AG04449 (cell line): Measurements from ENCODE around the gene ALPK1.

Source experiments
- CTCF ChIA-PET: fragments of 350-600 bp; formaldehyde crosslinking; extraction: SDS; loops from one replicate; lab custom pipeline; 2021; ENCODE audit warnings: antibody characterized with exemption; lab: Yijun Ruan, JAX
- POLR2A ChIA-PET: fragments of 400-600, 350-600 bp; formaldehyde crosslinking; extraction: SDS; loops from one replicate; lab custom pipeline; 2020; ENCODE audit warnings: antibody characterized with exemption, inconsistent platforms; lab: Yijun Ruan, JAX
- DNase-seq: peaks from one replicate; pipeline ENCODE4 v3.0.0-alpha.2; 2010; ENCODE audit warnings: low read depth, low spot score
- H3K4me3 ChIP-seq: 2 replicates; pipeline ENCODE4 v1.5.1; 2011; ENCODE audit warnings: low read depth, mild to moderate bottlenecking, control low read depth, low read length
- TF ChIP-seq, protein P1 (sequence below): IDR thresholded peaks from one replicate; pipeline ENCODE4 v1.5.1; 2011; ENCODE audit warnings: mild to moderate bottlenecking, moderate library complexity, low read length, control low read depth, inconsistent platforms; ENCODE audit not compliant: insufficient read depth; ENCODE audit errors: missing control alignments

Gene ALPK1

DNA sequence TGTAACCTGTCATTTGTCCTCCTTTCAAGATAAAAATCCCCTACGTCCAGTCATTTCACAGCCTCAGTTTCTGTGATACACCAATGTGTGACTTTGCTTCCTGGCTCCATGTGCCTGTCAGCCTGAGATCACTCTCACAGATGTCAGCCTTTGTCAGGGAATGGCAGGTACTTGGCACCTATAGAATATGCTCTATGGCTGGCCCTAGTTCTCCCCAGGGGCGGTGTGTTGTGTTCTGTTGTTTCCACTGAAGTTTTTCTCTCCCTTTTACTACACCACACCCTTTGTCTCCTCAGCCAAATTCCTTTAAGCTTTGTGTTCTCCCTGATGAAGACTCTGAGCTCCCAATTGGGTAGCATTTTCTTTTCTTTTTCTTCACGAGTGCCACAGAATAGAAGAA is 81.7 kb downstream of the ALPK1 start:
- POLR2A ChIA-PET, result no interaction called here
- CTCF ChIA-PET, result no interaction called here
- no peak for DNase-seq
- no peak overlapping the region for H3K4me3 ChIP-seq
- TF ChIP-seq, protein P1, sequence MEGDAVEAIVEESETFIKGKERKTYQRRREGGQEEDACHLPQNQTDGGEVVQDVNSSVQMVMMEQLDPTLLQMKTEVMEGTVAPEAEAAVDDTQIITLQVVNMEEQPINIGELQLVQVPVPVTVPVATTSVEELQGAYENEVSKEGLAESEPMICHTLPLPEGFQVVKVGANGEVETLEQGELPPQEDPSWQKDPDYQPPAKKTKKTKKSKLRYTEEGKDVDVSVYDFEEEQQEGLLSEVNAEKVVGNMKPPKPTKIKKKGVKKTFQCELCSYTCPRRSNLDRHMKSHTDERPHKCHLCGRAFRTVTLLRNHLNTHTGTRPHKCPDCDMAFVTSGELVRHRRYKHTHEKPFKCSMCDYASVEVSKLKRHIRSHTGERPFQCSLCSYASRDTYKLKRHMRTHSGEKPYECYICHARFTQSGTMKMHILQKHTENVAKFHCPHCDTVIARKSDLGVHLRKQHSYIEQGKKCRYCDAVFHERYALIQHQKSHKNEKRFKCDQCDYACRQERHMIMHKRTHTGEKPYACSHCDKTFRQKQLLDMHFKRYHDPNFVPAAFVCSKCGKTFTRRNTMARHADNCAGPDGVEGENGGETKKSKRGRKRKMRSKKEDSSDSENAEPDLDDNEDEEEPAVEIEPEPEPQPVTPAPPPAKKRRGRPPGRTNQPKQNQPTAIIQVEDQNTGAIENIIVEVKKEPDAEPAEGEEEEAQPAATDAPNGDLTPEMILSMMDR, result no peak

DNA sequence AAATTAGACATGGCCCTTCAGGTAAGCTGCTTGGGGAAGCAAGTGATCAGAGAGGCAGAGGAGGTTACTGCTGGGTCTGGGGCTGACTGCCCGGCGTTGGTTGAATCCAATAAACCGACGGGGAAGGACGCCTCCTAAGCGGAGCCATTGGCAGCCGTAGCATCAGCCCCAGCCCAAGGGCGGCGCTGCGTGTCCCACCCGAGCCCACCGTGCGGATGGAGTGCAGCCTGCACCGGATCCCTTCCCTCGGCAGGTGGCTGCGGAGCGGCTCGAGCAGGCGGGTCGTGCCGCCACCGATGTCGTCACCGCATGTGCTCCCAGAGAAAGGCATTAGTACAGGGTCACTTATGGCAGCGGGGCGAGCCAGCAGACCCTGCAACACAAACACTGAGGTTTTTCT is 82.1 kb downstream of the ALPK1 start:
- no peak overlapping the region for H3K4me3 ChIP-seq
- POLR2A ChIA-PET, result no interaction called here
- TF ChIP-seq, protein P1, result no peak
- DNase-seq, result no peak
- CTCF ChIA-PET, result no interaction called here

- CTCF ChIA-PET, result no interaction called here
- no peak overlapping the region for H3K4me3 ChIP-seq
- TF ChIP-seq, protein P1, result no peak
- DNase-seq, result no peak
- POLR2A ChIA-PET, result no interaction called here
These were observed 85.0 kb downstream of the ALPK1 start for GRCh38 chr4:112381996-112382692.

DNA sequence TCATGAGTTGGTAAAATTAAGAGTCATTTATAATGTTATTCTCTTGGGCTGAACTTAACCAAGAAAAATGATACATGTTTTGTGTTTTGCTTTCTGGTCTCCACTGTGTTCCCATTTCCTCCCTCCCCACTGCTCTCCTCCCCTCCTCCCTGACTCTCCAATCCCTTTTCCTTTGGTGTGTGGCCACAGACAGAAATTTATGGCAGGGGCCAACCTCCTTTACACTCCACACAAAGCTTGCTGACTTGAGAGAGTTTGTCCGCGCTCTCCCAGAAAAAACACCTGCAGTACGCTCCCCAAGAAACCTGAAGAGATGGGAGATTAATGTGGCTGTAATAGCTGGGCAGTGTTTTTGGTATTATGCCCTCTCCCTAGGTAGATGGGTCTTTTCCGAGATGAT is 88.9 kb downstream of the ALPK1 start:
- no peak for DNase-seq
- no peak overlapping the region for H3K4me3 ChIP-seq
- TF ChIP-seq, protein P1, result no peak
- ChIA-PET POLR2A (interaction anchor here (1.1 kb wide), 1 partner anchor 9 kb away, joined by 3 read pairs; no protein-coding TSS in a partner anchor), CTCF (interaction anchor here (0.8 kb wide), 1 partner anchor 64 kb away, joined by 3 read pairs; no protein-coding TSS in a partner anchor)

- DNase-seq, result no peak
- TF ChIP-seq, protein P1, result no peak
- ChIA-PET POLR2A (no interaction called here), CTCF (no interaction called here)
- H3K4me3 ChIP-seq, result no peak overlapping the region
These were observed 104.9 kb downstream of the ALPK1 start for GRCh38 chr4:112402098-112402497.

- no peak for DNase-seq
- POLR2A ChIA-PET, result no interaction called here
- TF ChIP-seq, protein P1, result no peak
- CTCF ChIA-PET, result no interaction called here
- H3K4me3 ChIP-seq, result no peak overlapping the region
These were observed 106.2 kb downstream of the ALPK1 start for GRCh38 chr4:112403101-112403945.
